ENCODE results near the gene WDR20.

The WDR20 gene

GRCh38 chr14:102217987-102218421 is 78.3 kb downstream of the WDR20 start:
- no peak for DNase-seq (ENCODE audit: low read depth, low spot score)

GRCh38 chr14:102218688-102219087 is 79.0 kb downstream of the WDR20 start:
- no peak for DNase-seq (ENCODE audit: low read depth, low spot score)

- no peak for DNase-seq (ENCODE audit: low read depth, low spot score)
These were observed 79.6 kb downstream of the WDR20 start for GRCh38 chr14:102219316-102219715.

- DNase-seq (ENCODE audit: low read depth, low spot score): no peak
These were observed 80.3 kb downstream of the WDR20 start for GRCh38 chr14:102220031-102220430.

GRCh38 chr14:102221026-102221425 is 81.3 kb downstream of the WDR20 start:
- DNase-seq (ENCODE audit: low read depth, low spot score): no peak

- DNase-seq (ENCODE audit: low read depth, low spot score): no peak
These were observed 82.4 kb downstream of the WDR20 start for GRCh38 chr14:102222009-102222575.

GRCh38 chr14:102222751-102223150 is 83.1 kb downstream of the WDR20 start:
- DNase-seq (ENCODE audit: low read depth, low spot score): no peak

GRCh38 chr14:102223682-102224081 is 84.0 kb downstream of the WDR20 start:
- DNase-seq (ENCODE audit: low read depth, low spot score): no peak

GRCh38 chr14:102225386-102225785 is 85.7 kb downstream of the WDR20 start:
- no peak for DNase-seq (ENCODE audit: low read depth, low spot score)

- DNase-seq (ENCODE audit: low read depth, low spot score): no peak
These were observed 86.2 kb downstream of the WDR20 start for GRCh38 chr14:102225936-102226335.

- DNase-seq (ENCODE audit: low read depth, low spot score): no peak
These were observed 86.8 kb downstream of the WDR20 start for GRCh38 chr14:102226356-102227125.

- no peak for DNase-seq (ENCODE audit: low read depth, low spot score)
These were observed 87.7 kb downstream of the WDR20 start for GRCh38 chr14:102227184-102227964.

GRCh38 chr14:102229071-102229738 is 89.5 kb downstream of the WDR20 start:
- no peak for DNase-seq (ENCODE audit: low read depth, low spot score)

GRCh38 chr14:102229739-102230092 is 90.0 kb downstream of the WDR20 start:
- DNase-seq (ENCODE audit: low read depth, low spot score): no peak

GRCh38 chr14:102230481-102231210 is 90.9 kb downstream of the WDR20 start:
- DNase-seq (ENCODE audit: low read depth, low spot score): no peak

GRCh38 chr14:102231476-102232347 is 92.0 kb downstream of the WDR20 start:
- DNase-seq (ENCODE audit: low read depth, low spot score): no peak

GRCh38 chr14:102232348-102232625 is 92.6 kb downstream of the WDR20 start:
- DNase-seq (ENCODE audit: low read depth, low spot score): no peak

- no peak for DNase-seq (ENCODE audit: low read depth, low spot score)
These were observed 93.4 kb downstream of the WDR20 start for GRCh38 chr14:102233081-102233480.

- no peak for DNase-seq (ENCODE audit: low read depth, low spot score)
These were observed 94.9 kb downstream of the WDR20 start for GRCh38 chr14:102234331-102235264.
